GM19351 (cell line): ENCODE measurements around the gene FITM2.
"Not testable (repeated sequence)": the region's sequence is repeated elsewhere in the genome, so short reads cannot be mapped to it uniquely, and the experiment has no call there.

ENCODE experiments used
- ATAC-seq: cut with Tn5 transposase; IDR thresholded peaks from one replicate; pipeline ENCODE4 v1.9.1; 2021; ENCODE audit warnings: mild to moderate bottlenecking, moderate library complexity; ENCODE audit not compliant: unreplicated experiment

The FITM2 gene, protein sequence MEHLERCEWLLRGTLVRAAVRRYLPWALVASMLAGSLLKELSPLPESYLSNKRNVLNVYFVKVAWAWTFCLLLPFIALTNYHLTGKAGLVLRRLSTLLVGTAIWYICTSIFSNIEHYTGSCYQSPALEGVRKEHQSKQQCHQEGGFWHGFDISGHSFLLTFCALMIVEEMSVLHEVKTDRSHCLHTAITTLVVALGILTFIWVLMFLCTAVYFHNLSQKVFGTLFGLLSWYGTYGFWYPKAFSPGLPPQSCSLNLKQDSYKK

DNA sequence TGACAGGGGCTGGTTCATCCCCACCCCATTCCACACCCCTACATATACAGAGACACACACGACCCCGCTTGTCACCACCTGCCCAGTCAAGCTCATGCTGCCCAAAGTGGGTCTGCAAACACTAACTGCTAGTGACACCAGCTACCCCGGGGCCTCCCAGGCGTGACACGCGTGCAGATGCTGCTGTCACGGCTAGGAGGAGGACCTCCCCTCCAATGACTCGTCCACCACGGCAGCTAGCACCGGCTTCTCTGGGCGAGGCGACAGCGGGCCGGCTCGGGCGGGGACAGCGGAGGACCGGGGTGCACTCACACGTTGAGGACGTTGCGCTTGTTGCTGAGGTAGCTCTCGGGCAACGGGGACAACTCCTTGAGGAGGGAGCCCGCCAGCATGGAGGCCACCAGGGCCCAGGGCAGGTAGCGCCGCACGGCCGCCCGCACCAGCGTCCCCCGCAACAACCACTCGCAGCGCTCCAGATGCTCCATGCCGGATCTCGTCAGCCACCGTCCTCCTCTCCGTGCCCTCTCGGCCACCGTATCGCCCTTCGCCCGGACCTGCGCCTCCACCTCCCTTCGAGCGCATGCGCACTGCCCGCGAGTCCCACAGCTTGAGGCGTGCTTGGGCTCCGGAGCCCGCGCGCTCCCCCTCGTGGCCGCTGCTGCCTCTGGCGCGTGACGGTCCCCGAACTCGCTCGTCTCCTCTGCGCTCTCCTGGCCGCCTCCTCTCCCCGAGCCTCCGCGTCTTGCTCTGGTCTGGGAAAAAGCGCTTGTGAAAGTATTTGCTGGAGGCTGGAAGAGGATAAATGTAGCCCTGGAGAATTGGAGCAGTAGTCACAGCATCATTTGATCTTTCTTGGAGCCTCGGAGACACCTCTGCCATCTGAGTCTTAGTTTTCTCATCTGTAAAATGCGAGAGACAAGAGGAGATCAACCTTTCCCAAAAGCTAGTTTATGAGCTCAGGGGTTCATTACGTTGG, at the start of gene FITM2:
Gene FITM2, minus strand, starts transcription at position 539 of the 976 bp plus-strand sequence. Its CDS starts 54 bp downstream, at position 485.
- ATAC-seq, result peak; percentile 92

DNA sequence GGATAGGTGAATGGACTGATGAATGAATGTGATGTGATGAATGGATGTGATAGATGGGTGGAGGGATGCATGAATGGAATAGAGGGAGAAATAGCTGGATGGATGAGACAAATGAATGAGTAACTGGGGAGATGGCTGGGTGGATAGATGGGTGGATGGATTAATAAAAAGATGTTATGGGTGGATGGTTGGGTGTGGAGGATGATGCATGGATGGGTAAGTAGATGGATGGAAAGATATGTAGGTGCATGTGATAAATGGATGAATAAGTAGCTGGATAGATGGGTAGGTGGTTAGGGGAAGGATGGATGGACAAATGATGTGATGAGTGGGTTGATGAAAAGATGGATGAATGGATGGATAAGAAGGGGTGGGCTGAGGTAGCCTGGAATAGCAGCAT, 49.2 kb upstream of the FITM2 start:
- ATAC-seq, result no peak

DNA sequence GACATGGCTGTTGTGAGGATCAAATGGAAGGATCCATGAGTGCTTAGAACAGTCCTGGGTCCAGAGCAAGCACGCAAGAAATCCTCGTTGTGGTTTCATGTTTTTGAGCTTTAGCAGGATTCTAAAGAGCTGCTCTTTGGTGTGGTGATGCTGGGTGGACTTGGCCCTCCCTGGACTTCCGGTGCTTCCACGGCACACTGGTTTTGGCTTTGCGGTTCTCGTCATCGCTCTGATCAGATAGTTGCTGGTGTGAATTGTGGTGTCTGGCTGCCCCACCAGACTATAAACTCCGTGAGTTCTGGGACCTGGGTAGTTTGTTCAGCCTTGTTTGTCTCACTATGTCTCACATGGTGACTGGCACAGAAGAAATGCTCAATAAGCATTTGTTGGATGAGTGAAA, 47.8 kb upstream of the FITM2 start:
- no peak for ATAC-seq

DNA sequence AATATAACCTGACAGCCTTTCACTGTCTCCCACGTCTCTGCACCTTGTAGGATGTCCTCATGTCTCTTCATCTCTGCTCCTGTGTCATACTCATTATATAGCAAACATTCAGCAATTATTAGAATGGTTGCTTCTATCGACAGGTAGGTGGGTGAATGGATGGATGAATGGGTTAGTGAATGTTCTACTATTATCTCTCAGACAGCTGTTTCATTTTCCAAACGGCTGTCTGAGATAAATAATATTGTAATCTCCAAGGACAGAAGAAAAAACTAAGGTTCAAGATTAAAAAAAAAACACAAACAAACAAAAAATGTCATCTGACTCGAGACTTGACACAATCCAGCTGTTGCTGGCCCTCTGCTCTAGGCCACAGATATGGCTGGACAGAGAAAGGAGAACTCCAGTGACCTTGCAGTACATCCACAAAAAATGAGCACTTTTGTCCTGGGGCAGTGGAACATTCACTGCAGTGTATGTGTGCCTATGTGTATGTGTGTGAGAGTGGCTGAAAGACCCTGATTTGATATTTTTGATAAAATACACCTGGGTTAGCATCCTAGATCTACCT, 46.6 kb upstream of the FITM2 start:
- ATAC-seq, result no peak

DNA sequence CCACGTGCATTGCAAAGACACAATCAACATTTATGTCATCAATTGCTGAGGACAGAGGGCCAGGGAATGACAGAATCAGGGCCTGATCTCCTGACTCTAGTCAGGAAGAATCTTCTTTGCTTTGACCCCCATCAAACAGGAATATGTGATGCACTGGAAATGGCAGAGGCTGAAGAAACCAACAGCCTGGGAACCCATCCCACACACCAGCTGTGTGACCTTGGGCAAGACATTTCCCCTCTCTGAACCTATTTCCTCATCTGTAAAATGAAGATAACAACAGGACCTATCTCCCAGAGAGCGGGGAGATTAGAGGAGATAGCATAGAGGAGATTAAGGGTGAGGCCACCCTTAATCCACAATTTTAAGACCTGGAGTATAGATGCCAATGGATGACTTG, 46.0 kb upstream of the FITM2 start:
- ATAC-seq, result no peak

DNA sequence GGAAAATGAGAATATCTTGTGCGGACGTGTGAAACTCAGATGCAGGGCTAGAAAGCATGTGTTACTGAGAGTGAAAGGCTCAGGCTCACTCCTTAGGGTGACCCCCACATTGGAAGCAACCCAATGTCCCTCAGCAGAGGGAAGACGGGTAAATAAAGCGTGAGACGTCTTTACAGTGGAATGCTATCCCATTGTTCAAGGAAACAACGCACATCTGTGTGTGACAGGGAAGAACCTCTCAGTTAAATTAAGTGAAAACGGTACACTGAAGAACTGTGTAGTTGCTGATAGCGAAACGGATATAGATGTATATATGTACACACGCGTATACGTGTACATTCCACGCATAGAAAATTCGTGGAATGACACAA, 45.3 kb upstream of the FITM2 start:
- ATAC-seq, result no peak

DNA sequence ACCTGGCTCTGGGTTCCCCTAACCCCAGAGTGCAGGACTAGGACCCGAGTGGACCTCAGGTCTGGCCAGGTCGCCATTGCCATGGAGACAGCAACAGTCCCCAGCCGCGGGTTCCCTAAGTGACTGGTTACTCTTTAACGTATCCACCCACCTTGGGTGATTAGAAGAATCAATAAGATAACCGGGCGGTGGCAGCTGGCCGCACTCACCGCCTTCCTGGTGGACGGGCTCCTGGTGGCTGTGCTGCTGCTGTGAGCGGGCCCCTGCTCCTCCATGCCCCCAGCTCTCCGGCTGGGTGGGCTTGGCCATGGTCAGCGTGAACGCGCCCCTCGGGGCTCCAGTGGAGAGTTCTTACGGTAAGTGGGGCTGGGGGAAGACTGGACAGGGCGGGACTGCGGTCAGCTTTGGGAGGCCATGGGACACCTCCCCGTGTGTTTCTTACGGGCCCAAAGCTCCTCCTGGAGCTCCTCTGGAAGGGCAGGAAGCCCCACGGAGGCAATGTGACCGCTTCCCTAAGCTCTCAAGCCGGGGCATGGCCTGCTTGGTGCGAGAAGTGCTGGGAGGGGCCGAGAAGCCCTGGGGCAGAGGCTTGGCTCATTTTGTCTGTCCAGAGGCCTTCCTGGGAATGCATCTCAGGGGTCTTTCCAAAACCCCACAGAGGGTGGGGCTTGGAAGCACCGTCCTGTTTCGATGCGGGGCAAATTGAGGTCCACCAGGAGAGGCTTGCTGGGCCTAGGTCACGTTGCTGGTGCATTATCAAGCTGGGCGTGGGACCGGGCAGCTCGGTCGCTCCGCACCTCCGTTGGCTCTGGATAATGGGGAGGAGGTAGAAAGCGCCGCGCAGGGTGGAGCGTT, 44.7 kb upstream of the FITM2 start, which contains the start of gene HNF4A:
Gene HNF4A, plus strand, starts transcription at position 202 of the 855 bp plus-strand sequence. Its CDS starts 106 bp downstream, at position 308.
- ATAC-seq, result no peak

DNA sequence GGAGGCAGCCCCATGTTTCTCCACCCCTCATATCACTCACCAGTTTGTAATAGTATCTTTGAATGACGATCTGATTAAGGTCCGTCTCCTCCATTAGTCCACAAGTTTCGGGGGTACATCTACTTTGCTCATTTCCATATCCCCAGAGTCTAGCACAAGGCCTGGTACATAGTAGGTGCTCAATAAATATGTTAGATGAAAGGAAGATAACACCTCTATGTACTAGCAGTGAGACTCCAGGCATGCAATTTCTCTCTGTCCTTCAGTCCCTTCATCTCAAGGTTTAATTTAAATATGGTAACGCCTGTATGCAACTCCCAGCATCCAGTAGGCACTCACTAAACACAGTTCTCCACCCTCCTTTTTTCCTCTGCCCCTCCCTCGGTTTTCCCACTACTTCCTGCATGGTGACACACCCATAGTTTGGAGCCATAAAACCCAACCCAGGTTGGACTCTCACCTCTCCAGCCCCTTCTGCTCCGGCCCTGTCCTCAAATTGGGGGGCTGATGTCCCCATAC, 44.0 kb upstream of the FITM2 start:
- no peak for ATAC-seq

DNA sequence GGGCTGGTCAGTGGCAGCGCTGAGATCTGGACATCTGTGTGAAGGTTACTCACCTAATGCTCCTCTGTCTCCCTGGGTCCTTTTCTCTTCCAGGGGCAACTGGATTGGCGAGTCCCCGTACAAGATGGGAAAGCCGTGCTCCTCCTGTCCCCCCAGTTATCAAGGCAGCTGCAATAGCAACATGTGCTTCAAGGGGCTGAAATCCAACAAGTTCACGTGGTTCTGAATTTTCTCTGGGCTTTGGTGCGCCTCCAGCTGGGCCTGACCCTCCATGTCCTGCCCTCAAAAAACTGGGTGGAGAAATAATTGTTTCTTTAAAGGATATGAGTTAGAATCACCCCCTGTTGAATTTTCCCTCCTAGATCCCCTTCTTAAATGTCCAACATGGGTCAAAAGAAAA, 39.6 kb upstream of the FITM2 start:
- ATAC-seq, result no peak

DNA sequence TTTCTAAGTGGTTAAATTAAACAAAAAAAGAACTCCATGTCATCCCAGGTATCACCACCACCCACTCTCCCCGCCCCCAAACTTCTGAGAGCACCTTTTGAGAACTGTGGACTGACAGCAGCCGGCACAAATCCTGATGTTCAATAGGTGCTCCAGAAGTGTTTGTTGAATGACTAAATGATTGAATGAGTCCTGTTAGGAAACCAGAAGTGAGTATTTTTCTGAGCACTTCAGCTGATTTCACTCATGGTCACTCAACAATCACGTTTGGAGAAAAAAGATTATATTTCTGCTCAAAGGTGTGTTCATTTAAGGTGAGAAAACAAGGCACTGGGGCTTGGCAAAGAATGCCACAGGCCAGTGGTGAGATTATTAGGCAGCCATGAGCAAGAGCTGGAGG, 38.3 kb upstream of the FITM2 start:
- no peak for ATAC-seq

DNA sequence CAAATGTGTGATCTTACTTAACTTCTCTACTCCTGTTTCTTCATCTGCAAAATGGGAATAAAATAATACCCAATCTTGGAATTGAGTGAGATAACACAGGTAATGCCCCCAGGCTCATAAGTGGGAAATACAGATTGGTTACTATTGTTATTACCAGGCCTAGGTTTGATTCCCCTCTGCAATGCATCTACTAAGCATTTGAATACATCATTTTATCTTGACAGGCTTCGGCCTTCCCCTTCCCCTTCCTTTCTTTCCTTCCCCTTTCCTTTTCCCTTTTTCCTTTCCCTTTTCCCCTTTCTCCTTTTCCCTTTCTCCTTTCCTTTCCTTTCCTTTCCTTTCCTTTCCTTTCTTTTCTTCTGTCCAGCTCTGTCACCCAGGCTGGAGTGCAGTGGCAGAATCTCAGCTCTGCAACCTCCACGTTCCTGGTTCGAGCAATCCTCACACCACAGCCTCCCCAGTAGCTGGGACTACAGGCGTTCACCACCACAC, 37.2 kb upstream of the FITM2 start:
- ATAC-seq, result no peak

DNA sequence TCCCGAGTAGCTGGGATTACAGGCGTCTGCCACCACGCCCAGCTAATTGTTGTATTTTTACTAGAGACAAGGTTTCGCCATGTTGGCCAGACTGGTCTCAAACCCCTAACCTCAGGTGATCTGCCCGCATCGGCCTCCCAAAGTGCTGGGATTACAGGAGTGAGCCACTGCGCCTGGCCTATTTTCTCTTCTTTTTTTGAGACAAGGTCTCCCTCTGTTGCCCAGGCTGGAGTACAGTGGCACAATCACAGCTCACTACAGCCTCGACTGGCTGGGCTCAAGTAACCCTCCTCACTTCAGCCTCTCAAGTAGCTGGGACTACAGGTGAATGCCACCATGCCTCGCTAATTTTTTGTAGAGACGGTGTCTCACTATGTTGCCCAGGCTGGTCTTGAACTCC, 34.9 kb upstream of the FITM2 start:
- ATAC-seq, result not testable (repeated sequence)

DNA sequence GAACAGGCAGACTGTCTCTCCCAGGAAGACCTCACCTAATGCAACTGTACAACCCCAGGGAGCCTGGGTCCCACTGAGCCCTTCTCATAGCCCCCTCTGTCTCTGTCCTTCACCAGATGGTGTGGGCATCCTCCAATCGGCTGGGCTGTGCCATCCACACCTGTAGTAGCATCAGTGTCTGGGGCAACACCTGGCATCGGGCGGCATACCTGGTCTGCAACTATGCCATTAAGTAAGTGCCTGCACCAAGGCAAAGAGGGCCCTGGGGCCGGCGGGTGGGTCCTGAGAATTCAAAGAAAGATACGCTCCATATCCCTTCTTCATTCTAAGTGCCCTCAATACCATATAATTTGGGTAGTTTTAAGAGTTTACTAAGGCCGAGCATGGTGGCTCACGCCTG, 34.1 kb upstream of the FITM2 start:
- ATAC-seq, result no peak

DNA sequence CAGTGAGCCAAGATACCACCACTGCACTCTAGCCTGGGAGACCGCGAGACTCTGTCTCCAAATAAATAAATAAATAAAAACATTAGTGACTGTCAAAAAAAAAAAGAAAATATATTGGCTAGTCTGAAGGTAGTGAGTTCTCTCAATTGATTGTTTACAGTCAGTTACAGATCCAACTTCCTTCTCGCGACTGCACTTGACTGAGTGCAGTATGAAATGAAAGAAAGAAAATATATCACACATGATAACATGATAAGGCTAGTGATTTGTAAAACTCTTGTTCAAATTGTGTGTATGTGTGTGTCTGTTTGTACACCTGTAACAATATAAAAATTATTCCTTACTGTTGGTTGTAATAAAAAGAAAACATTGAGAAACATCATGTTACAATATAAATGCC, 33.7 kb upstream of the FITM2 start:
- no peak for ATAC-seq

DNA sequence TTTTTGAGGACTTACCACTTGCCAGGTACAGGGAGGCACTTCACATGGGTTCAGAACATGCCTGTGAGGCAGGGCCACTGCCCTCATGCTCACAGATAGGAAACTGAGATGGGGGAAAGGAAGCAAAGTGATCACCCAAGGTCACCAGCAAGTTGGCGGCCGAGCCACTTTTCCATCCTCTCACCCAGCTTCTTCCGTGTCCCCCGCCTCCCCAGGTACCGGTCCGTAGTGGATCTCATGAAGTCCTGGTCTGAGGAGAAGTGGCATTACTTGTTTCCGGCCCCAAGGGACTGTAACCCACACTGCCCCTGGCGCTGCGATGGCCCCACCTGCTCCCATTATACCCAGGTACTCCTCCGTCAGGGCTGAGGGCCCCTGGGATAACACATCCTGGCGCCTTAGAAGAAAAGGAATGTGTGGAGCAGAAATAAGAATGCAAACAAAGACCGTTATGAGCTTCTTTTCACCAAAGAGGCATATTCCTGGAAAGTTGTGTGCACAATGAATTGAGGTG, 32.2 kb upstream of the FITM2 start:
- ATAC-seq, result no peak

DNA sequence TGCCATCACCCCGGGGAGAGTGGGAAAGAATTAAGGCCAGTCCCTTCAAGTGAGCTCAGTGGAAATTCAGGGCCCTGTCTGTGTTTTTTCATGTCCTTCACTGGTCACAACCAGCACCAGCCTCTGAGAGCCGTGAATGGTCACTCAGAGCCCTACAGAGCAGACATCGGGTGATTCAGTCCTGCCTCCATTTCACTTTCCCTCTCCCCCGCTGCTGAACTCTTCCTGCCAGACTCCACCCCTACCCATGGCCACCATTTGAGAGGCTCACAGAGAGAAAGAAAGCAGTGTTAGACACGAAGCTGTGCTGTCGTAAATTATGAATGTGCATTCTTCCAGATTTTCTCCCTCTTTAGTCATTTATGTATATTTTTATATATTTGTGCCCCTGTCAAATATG, 31.2 kb upstream of the FITM2 start:
- ATAC-seq, result no peak

DNA sequence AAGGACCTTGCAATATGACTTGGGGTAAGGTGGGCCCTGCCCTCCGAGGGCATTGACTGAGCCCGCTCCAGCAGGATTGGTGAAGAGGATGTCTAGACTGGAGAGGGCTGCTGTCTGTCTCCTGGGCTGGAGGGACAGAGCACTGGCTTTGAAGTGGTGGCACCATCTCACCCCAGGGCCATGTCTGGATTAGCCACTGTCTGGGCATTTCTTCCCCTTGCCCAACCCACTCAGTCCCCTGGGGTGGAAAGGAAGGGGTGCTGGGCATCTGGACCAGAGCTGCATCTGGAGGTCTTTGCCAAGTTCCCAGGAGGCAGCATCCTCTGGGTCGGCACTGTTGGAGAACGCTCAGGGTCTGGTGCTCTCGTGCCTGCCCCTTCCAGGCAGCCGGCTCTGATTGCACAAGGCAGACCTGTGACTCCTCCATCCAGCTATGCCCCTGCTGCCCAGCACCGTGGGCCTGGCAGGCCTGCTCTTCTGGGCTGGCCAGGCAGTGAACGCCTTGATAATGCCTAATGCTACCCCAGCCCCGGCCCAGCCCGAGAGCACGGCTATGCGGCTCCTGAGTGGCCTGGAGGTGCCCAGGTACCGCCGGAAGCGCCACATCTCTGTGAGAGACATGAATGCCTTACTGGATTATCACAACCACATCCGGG, 25.9 kb upstream of the FITM2 start, which contains the start of gene R3HDML:
Gene R3HDML, plus strand, starts transcription at position 319 of the 656 bp plus-strand sequence. Its CDS starts 115 bp downstream, at position 434.
- ATAC-seq, result no peak

DNA sequence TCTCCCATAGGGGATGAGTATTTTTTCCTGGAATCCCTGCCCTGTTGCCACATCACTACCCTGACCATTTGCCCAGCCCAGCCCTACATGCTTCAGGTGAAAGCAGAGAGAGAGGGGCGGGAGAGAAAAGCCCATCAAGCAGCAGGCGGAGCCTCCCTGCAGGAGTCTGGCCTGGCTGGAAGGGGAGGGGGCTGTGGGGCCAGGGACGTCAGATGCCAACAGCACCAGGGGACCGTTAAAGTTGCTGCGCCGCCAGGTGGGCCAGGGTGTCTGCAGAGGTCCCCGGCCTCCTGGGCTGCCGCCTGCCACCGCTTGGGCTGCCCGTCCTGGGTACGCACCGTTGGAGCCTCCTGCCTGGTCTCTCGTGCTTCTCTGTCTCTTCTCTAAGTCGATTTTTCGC, 25.1 kb upstream of the FITM2 start:
- no peak for ATAC-seq

DNA sequence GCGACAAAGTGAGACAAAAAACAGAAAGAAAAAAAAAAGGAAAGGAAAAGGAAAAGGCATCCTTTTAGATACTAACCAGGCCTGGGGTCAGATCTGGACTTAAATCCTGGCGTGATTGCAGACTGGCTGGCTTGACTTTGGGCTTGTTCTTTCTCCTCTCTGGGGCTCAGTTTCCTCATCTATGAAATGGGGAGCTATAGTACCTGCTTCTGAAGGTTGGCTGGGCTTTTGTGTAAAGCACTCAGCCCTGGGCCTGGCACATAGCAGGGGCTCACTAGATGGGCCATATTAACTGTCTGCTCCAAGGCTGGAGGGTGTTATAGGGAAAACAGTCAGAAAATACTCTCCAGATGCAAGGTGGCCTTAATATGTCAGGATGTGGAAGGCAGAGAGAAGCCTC, 24.7 kb upstream of the FITM2 start:
- ATAC-seq, result no peak

DNA sequence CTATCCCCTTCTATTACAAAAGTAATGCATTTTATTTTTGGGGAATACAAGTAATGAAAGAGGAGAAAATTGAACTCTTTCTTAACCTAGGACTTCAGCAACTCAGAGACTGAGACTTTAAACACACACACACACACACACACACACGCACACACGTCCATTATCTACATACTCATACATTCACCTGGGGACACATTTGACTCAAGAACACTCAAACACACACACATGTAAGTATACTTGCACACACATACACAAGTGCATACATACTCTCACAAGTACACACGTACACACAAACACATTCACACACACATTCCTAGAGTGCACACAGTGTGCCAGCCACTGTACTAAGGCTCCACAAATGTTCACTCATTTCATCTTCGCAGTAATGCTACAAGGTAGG, 23.7 kb upstream of the FITM2 start:
- ATAC-seq, result no peak
